HG02623 (cell line): ENCODE data around the gene TRAPPC12.
"Not testable (repeated sequence)": the region's sequence is repeated elsewhere in the genome, so short reads cannot be mapped to it uniquely, and the experiment has no call there.

ENCODE experiments used
- ATAC-seq: cut with Tn5 transposase; IDR thresholded peaks from one replicate; pipeline ENCODE4 v1.9.1; 2021; ENCODE audit warnings: moderate library complexity; ENCODE audit not compliant: unreplicated experiment

TRAPPC12 gene

GRCh38 chr2:3368261-3368722 is 11.2 kb upstream of the TRAPPC12 start:
- ATAC-seq = no peak

- not testable (repeated sequence) for ATAC-seq
Observed at GRCh38 chr2:3369340-3370181, 9.9 kb upstream of the TRAPPC12 start.

GRCh38 chr2:3376821-3377220 is 2.7 kb upstream of the TRAPPC12 start:
- no peak for ATAC-seq

- ATAC-seq = peak; percentile 14
Observed at GRCh38 chr2:3377279-3377611, 2.2 kb upstream of the TRAPPC12 start.

GRCh38 chr2:3377612-3378432 is 1.7 kb upstream of the TRAPPC12 start, which contains the start of gene EIPR1:
Gene EIPR1, minus strand, starts transcription at chr2:3377818. Its CDS starts 129 bp downstream, at chr2:3377689.
- ATAC-seq = peak; percentile 77

GRCh38 chr2:3379339-3379646 is 201 bp upstream of the TRAPPC12 start:
- ATAC-seq = no peak

- no peak for ATAC-seq
Observed at GRCh38 chr2:3386448-3386958, 7.0 kb downstream of the TRAPPC12 start.

- ATAC-seq = no peak
Observed at GRCh38 chr2:3387011-3387410, 7.5 kb downstream of the TRAPPC12 start.

- no peak for ATAC-seq
Observed at GRCh38 chr2:3387644-3388411, 8.3 kb downstream of the TRAPPC12 start.

GRCh38 chr2:3388412-3388738 is 8.9 kb downstream of the TRAPPC12 start:
- no peak for ATAC-seq

- no peak for ATAC-seq
Observed at GRCh38 chr2:3389193-3389592, 9.7 kb downstream of the TRAPPC12 start.

GRCh38 chr2:3390041-3390440 is 10.5 kb downstream of the TRAPPC12 start:
- no peak for ATAC-seq

GRCh38 chr2:3392216-3392615 is 12.7 kb downstream of the TRAPPC12 start:
- ATAC-seq = no peak

GRCh38 chr2:3396920-3397559 is 17.5 kb downstream of the TRAPPC12 start:
- peak; percentile 63 for ATAC-seq

- ATAC-seq = no peak
Observed at GRCh38 chr2:3398857-3399256, 19.4 kb downstream of the TRAPPC12 start.

- ATAC-seq = no peak
Observed at GRCh38 chr2:3399381-3399780, 19.9 kb downstream of the TRAPPC12 start.

- ATAC-seq = no peak
Observed at GRCh38 chr2:3399829-3400228, 20.3 kb downstream of the TRAPPC12 start.

- peak; percentile 99 for ATAC-seq
Observed at GRCh38 chr2:3403587-3404334, 24.3 kb downstream of the TRAPPC12 start.

GRCh38 chr2:3404349-3404894 is 24.9 kb downstream of the TRAPPC12 start:
- ATAC-seq = no peak

GRCh38 chr2:3405307-3405706 is 25.8 kb downstream of the TRAPPC12 start:
- ATAC-seq = no peak
